ENCODE data around the gene LCN10.
"Not testable (repeated sequence)": the region's sequence is repeated elsewhere in the genome, so short reads cannot be mapped to it uniquely, and the experiment has no call there.

Gene LCN10

GRCh38 chr9:136771907-136772415 is 29.2 kb upstream of the LCN10 start:
- no peak for DNase-seq (ENCODE audit: low read depth)

DNA sequence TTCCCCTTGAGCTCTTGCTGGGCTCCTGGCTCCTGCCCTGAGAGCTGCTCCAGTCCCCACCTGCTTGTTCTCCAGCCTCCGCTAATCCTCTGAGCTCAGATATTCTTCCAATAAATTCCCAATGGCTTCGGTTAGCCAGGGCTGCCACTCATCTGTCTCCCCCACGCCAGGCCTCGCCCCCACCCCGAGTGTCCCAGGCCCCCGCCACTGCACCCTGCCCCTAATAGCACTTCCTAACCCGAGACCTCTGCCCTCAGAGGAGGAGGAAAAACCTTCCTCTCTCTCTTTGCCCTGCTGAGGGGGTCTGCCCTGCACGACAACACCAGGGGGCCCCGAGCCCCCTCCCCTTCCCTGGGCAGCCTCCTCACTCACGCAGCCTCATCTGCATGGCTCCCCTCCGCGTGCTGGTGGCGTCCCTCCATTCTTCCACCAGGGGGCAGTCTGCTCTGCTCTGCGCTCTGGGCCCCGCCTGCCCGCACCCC is 27.0 kb upstream of the LCN10 start:
- DNase-seq (ENCODE audit: low read depth), result no peak

GRCh38 chr9:136766410-136767120 is 23.8 kb upstream of the LCN10 start:
- DNase-seq (ENCODE audit: low read depth), result not testable (repeated sequence)

DNA sequence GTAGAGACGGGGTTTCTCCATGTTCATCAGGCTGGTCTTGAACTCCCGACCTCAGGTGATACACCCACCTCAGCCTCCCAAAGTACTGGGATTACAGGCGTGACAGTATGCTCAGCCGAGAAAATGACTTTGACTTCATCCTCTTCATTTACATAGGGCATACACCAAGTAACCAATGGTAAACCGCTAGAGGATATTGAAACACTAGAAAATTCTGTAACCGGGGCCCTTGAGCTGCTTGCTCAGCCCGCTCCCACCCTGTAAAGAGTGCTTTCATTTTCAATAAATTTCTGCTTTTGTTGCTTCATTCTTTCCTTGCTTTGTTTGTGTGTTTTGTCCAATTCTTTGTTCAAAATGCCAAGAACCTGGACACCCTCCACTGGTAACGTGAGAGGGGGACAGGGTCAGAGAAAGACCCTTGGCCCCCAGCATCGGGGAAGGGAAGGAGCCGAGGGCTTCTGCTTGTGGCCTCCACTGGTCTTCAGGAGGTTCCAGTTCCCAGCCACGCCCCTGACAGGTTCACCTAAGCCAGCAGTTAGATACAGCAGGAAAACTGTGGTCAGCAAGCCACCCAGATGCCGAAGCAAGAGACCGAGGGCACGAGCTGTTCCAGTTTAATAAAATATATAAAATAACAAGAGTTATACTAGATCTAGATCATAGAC is 23.1 kb upstream of the LCN10 start:
- DNase-seq (ENCODE audit: low read depth), result not testable (repeated sequence)

DNA sequence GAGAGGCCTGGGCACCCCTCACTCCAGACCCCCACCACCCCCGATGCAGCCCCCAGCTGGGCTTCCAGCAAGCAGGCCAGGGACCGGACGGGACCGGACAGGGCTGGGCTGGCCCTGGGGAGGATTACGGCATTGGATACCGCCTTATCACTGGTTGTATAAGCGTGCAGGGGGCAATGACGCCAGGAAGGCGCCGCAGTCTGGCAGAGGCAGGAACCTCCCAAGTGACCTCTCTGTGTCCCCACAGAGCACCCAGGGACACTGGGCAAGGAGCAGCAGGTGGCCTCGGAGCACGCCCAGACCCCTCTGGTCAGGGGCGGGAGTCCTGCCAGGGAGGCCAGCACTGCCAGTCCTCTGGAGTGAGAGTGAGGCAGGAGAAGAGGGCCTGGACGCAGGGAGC is 22.3 kb upstream of the LCN10 start:
- no peak for DNase-seq (ENCODE audit: low read depth)

DNA sequence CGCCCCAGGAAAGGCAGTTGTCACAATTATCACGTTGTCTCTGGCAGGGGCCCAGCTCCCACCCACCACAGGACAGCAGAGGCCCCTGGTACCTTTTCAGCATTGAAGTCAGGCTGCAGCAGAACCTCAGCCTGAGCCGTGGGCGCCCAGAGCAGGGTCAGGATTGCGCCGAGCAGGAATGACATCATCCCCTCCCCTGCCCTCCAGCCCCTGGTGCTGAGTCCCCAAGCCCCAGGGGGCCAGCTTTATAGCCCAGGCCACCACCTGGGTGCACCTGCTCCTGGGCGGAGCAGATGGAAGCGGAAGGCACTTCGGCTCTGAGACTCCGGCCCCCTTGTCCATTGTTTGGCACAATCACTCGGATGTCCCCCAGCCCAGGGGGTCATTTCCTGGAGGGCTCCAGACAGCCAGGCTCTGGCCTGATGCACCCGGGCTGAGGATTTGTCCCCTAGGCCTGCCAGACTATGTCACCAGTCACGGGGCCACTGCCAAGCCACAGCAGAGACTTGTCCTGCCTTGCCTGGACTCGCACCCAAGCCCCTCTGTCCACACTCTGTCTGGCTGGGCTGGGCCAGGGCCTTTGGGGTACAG is 21.7 kb upstream of the LCN10 start, which contains the start of gene LCN15:
Gene LCN15 (minus strand): TSS at position 218 of the 591 bp plus-strand sequence. CDS start 30 bp downstream, at position 188.
- no peak for DNase-seq (ENCODE audit: low read depth)

DNA sequence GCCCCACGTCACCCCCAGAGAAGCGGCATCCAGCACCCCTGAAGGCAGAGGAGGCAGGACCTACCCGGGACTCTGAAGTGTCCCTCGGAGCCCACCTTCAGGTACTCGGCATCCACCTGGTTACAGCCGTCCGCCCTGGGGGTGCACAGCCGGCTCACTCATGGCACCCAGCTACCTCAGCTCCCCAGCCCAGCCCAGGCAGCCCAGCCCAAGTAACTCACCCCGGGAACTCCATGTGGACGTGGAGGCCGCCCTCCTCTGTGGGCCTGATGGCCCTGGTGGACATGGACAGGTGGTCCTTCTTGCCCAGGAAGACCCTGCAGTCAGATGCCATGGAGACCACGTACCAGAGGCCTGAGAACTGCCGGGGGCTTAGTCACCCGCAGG is 20.9 kb upstream of the LCN10 start:
- DNase-seq (ENCODE audit: low read depth), result no peak

DNA sequence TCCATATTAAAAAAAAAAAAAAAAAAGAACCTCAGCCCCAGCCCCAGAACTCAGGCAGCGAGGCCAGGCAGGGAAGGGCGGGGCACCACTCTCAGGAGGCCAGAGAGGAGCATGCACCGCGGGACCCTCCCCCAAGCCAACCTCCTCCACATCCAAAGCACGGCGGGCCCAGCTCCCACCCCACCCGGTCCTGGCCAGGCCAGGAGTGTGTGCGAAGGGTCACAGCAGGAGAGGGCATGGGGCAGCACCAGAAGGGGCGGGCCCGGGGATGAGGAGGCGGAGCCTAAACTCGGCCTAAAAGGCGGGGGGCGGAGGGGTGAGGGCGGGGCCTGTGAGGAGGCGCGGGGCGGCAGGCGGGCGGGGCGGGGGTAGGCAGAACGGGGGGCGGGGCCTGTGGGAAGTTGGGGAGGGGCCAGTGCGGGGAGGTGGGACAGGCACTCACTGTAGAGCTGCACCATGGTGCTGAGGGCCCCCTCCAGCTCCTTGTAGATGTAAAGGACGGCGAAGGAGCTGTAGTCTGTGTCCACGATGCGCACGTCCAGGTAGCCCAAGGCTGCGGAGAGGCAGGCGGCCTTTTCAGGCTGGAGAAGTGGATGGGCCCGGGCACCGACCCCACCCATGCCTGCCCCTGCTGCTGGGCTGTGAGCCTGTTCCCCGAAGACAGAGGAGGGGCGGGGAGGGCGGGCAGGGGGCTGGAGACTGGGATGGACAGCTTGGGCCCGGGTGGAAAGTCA is 20.3 kb upstream of the LCN10 start:
- DNase-seq (ENCODE audit: low read depth), result no peak

- DNase-seq (ENCODE audit: low read depth), result no peak
Measured at GRCh38 chr9:136762221-136762691, 19.5 kb upstream of the LCN10 start.

DNA sequence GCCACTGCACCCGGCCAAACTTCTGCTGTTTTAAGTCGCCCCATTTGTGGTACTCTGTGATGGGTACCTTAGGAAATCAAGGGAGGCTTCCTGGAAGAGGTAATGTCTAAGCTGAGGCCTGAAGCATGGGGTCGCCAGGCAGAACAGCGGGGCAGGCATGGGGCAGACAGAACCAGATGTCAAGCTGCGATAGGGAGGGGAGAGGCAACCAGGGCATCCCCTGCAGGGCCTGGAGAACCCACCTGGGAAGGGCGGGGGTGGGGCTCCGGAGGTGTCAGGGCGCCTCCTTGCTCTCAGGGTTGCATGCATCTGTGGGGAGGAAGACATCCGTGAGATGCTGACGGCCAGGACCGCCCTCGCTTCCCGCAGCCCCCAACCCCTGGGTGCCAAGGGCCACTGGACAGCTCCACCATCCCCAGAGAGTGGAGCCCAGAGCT is 18.8 kb upstream of the LCN10 start:
- DNase-seq (ENCODE audit: low read depth), result no peak

- not testable (repeated sequence) for DNase-seq (ENCODE audit: low read depth)
Measured at GRCh38 chr9:136760834-136761544, 18.2 kb upstream of the LCN10 start.

DNA sequence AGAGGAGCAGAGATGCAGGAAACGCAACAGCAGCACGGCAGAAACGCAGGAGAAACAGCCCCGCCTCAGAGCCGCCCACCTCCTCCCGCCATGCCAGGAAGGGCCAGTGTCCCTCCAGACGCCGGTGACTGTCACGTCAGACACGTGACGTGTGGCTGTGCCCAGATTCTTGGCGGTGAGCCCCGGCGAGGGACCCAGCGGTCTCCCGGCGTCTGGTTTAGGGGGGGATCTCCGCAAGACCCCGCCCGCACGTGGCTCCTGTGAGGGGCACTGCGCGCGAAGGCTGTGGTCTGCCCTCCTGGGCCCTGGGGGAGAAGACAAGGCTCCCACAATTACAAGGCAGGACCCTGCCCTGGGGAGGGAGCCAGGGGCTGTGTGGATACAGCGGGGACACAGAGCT is 17.7 kb upstream of the LCN10 start:
- DNase-seq (ENCODE audit: low read depth), result no peak

- DNase-seq (ENCODE audit: low read depth), result no peak
Measured at GRCh38 chr9:136759436-136760325, 16.9 kb upstream of the LCN10 start.

DNA sequence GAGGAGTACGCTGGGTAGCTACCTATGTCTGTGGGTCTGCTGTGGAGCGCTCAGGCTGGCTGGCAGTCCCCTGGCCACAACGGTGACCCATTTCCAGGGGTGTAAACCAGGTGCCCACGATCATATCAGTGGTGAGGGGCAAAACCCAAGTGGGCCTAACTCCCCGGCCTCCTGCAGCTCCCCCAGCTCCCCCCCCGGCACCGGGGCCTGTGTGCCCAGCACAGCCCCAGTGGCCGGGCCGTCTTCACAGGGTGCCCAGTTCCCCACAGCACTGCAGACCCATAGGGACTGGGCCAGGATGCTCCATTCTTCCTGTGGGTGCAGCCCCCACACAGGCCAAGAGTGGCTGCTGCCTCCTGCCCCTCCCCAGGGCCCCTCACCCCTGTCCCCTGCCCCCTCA is 16.3 kb upstream of the LCN10 start:
- DNase-seq (ENCODE audit: low read depth), result no peak

- no peak for DNase-seq (ENCODE audit: low read depth)
Measured at GRCh38 chr9:136757751-136758140, 15.0 kb upstream of the LCN10 start.

GRCh38 chr9:136757328-136757727 is 14.6 kb upstream of the LCN10 start:
- DNase-seq (ENCODE audit: low read depth), result no peak

GRCh38 chr9:136756836-136757235 is 14.1 kb upstream of the LCN10 start:
- no peak for DNase-seq (ENCODE audit: low read depth)

DNA sequence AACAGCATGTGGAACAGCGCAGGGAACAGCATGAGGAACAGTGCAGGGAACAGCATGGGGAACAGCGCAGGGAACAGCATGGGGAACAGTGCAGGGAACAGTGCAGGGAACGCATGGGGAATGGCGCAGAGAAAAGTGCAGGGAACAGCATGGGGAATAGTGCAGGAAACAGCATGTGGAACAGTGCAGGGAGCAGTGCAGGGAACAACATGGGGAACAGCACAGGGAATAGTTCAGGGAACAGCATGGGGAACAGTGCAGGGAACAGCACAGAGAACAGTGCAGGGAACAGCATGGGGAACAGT is 13.3 kb upstream of the LCN10 start:
- no peak for DNase-seq (ENCODE audit: low read depth)

- not testable (repeated sequence) for DNase-seq (ENCODE audit: low read depth)
Measured at GRCh38 chr9:136755302-136756133, 12.8 kb upstream of the LCN10 start.
